Cardiac muscle cell (in vitro differentiated cells and primary cell): Measurements from ENCODE around the gene GFPT1. TPM values are rescaled to one million over a fixed set of nuclear protein-coding genes. Genes with fewer than 3 reads are reported as not detected.

Experiments
- DNase-seq, 2 donors: peaks; one replicate each; pipeline versions ENCODE4 v3.0.0 to v3.0.0-alpha.2; 2010 to 2017; ENCODE audit warnings: low read depth in 1 of 2, low spot score in 1 of 2
- H3K27ac ChIP-seq: fragments of 200-600 bp; sonication (generic); 2 replicates; pipeline ENCODE4 v1.5.1; 2016
- H3K27me3 ChIP-seq: fragments of 200-600 bp; sonication (generic); 2 replicates; pipeline ENCODE4 v1.6.0; 2016; ENCODE audit warnings: control low read depth
- H3K36me3 ChIP-seq: fragments of 200-600 bp; sonication (generic); 2 replicates; pipeline ENCODE4 v1.5.1; 2016; ENCODE audit warnings: control low read depth
- H3K4me1 ChIP-seq: fragments of 200-600 bp; sonication (generic); 2 replicates; pipeline ENCODE4 v1.8.1; 2017; ENCODE audit warnings: low read depth, mild to moderate bottlenecking, mixed run types
- H3K4me3 ChIP-seq: fragments of 200-600 bp; sonication (generic); 2 replicates; pipeline ENCODE4 v1.5.1; 2016; ENCODE audit warnings: mild to moderate bottlenecking
- H3K9me3 ChIP-seq: fragments of 200-600 bp; sonication (generic); 2 replicates; pipeline ENCODE4 v1.5.1; 2017; ENCODE audit warnings: low read depth, mild to moderate bottlenecking, control low read depth
- polyA plus RNA-seq: library from polyadenylated mRNA; unstranded; fragments of >200 nt; fragmentation: Nextera tagmentation; extraction: Ambion mirVana; gene quantifications from 2 replicates; pipeline ENCODE4 v1.2.1, GENCODE V29; 2016
- total RNA-seq: library from RNA; depleted of rRNA; stranded (reverse); fragments of >200 nt; gene quantifications from 2 replicates; pipeline ENCODE4 v1.2.3, GENCODE V29; 2016
- TF ChIP-seq, protein P1 (sequence below): IDR thresholded peaks from 2 replicates; pipeline ENCODE4 v1.5.1; 2012; ENCODE audit warnings: low read depth, mild to moderate bottlenecking, low read length

Gene GFPT1
- total and polyA plus RNA-seq, 2 experiments from 2014 or later = 22.4 to 31.7 TPM

DNA sequence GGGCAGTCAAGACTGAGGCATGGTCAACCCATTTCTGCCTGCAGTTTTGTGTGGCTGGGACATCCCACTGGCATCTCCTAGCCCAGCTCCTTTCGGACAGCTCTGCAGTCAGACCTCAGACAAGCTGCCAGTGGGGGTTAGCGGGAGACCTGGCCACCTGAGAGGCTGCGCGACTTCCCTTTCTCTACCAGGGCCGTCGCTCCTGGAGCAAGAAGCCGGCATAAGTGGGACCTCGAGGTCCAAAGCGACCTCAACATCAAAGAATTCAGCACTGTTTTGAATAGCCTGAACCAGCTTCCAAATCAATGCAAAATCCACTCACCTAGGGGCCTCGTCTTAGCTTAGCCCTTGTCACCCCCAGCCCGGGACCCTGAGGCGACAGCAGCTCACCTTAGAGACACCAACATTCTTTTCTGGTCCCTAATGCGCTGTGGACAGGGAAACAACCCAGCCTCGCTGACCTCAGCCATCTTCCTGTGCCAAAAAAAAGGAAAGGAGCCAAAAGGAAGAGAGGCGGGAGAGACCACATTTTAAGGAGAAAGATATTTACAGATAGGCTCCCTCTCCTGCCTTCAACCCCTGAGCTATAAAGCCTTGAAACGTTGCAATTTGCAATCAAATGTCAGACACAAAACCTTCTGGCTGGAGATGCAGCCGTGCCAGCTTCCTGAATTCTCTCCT lies 81.2 kb downstream of the GFPT1 start:
- no peak overlapping the region for H3K27ac ChIP-seq
- DNase-seq = peak in 1 of 2 donors; percentile 51
- TF ChIP-seq, protein P1, sequence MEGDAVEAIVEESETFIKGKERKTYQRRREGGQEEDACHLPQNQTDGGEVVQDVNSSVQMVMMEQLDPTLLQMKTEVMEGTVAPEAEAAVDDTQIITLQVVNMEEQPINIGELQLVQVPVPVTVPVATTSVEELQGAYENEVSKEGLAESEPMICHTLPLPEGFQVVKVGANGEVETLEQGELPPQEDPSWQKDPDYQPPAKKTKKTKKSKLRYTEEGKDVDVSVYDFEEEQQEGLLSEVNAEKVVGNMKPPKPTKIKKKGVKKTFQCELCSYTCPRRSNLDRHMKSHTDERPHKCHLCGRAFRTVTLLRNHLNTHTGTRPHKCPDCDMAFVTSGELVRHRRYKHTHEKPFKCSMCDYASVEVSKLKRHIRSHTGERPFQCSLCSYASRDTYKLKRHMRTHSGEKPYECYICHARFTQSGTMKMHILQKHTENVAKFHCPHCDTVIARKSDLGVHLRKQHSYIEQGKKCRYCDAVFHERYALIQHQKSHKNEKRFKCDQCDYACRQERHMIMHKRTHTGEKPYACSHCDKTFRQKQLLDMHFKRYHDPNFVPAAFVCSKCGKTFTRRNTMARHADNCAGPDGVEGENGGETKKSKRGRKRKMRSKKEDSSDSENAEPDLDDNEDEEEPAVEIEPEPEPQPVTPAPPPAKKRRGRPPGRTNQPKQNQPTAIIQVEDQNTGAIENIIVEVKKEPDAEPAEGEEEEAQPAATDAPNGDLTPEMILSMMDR = no peak
- H3K36me3 ChIP-seq = no peaks in the 10 kb centered on the region
- no peaks in the 10 kb centered on the region for H3K9me3 ChIP-seq
- no peaks in the 10 kb centered on the region for H3K4me1 ChIP-seq
- H3K27me3 ChIP-seq = peaks cover 33% of the 10 kb centered on the region
- peak overlapping the region; percentile 40 for H3K4me3 ChIP-seq

DNA sequence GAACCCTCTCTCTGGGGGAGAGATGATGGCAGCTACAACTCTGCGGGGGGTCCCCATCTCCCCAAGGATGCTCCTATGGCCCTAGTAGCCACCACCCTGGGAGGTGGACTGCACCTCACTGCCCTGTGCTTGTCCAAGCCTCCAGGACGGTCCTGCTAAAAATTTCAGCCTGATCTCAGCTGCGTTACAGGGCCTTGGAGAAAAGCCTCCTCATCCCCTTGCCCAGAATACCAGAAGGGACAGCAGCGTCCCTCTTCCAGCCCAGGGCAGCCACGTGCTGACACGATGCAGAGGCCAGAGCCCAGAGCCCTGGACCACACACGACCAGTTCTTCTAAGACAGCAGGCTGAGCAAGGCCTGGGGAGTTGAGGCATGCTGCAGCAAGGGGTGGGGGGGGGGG lies 81.9 kb downstream of the GFPT1 start:
- Histone ChIP-seq H3K4me3 (no peak overlapping the region), H3K36me3 (no peaks in the 10 kb centered on the region), H3K27me3 (peaks cover 33% of the 10 kb centered on the region), H3K9me3 (no peaks in the 10 kb centered on the region), H3K27ac (no peak overlapping the region), H3K4me1 (no peaks in the 10 kb centered on the region)
- TF ChIP-seq, protein P1 = no peak
- DNase-seq = no peak

DNA sequence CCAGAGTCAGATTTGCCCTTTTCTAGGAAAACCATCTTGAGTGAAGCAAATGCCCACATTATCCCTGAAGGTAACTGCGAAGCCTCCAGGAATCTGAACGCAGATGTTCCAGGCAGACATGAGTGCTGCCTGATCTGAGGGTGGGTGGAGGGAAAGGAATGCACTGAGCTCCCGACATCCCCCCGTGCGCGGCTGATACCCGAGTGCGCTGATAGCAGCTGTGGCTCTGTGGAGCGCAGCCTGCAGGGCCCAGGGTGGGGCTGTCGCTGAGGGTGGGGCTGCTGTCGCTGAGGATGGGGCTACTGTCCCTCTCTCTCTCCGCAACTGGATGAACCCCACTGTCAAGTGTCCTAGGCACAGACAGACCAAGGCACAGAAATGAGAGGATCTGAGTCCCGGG lies 82.4 kb downstream of the GFPT1 start:
- H3K4me3 ChIP-seq = no peak overlapping the region
- no peaks in the 10 kb centered on the region for H3K9me3 ChIP-seq
- TF ChIP-seq, protein P1 = no peak
- DNase-seq = no peak
- H3K27me3 ChIP-seq = peaks cover 33% of the 10 kb centered on the region
- no peaks in the 10 kb centered on the region for H3K36me3 ChIP-seq
- no peak overlapping the region for H3K27ac ChIP-seq
- H3K4me1 ChIP-seq = no peaks in the 10 kb centered on the region

DNA sequence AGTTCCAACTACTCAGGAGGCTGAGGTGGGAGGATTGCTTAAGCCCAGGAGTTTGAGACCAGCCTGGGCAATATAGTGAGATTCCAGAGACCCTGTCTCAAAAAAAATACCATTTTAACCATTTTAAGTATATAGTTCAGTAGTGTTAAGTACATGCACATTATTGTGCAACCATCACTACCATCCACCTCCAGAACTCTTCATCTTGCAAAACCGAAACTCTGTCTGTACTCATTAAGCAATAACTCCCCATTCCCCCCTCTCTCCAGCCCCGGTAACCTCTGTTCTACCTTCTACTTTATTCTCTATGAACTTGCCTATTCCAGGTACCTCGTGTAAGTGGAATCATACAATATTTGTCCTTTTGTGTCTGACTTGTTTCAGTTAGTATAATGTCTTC lies 86.4 kb downstream of the GFPT1 start:
- Histone ChIP-seq H3K4me1 (no peaks in the 10 kb centered on the region), H3K36me3 (no peaks in the 10 kb centered on the region), H3K27me3 (peaks cover 18% of the 10 kb centered on the region), H3K9me3 (no peaks in the 10 kb centered on the region), H3K4me3 (no peak overlapping the region), H3K27ac (no peak overlapping the region)
- peak in 1 of 2 donors; percentile 62 for DNase-seq
- TF ChIP-seq, protein P1 = no peak

DNA sequence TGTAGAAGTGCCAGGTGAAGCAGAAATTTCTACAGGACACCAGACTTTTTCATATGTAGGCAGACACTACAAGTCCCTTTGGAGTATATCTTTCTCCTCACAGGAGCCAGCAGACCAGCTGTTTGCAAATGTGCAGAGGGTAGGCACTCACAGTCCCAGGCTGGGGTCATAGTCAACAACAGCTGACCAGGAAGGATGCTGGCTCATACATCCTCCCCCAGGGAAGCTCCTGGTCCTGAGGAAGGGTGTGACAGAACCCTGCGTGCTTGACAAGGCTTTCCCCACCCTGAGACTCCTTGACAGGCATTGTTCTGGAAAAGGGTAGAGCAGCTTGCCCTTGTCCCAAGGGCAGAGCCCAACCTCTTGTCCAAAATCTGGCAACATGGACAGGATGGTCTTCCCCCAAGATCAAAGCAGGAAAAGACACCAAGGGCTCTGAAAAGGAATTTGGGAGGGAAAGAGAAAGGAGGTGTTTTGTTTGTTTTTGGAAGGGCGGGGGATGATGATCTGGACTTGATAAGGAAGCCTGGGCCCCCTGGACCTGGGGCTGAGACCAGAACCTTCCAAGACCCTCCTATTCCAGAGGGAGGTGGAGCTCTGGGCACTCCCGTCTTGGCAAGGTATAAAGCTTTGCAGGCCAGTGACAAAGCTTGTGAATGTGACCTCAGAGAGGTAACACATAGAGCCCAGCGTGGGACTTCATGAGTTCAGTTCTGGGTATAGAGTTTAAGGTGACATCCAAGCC lies 87.1 kb downstream of the GFPT1 start:
- no peak for DNase-seq
- Histone ChIP-seq H3K27ac (no peak overlapping the region), H3K36me3 (no peaks in the 10 kb centered on the region), H3K4me1 (no peaks in the 10 kb centered on the region), H3K4me3 (no peak overlapping the region), H3K27me3 (peaks cover 11% of the 10 kb centered on the region), H3K9me3 (no peaks in the 10 kb centered on the region)
- TF ChIP-seq, protein P1 = no peak
